ENCODE results near the gene TCIRG1.

GRCh38 chr11:68053981-68054812, 15.4 kb downstream of the TCIRG1 start:
- TF ChIP-seq CTCF (conservative IDR thresholded peaks at IDR 0.05; ENCODE audit: low read length) = no peak
- TF ChIP-seq EZH2phosphoT487 (IDR thresholded peaks at IDR 0.05; ENCODE audit: borderline replicate concordance, low read depth, low read length) = no peak

Measured in OCI-LY7 (cell line).